ENCODE measurements around the gene PLCB4. TPM values are rescaled to one million over a fixed set of nuclear protein-coding genes. Genes with fewer than 3 reads are reported as not detected.

The PLCB4 gene
- total RNA-seq, 1 donor: 0.21 TPM

- H3K4me1 ChIP-seq (ENCODE audit: insufficient read depth, low read length): no peaks in the 10 kb centered on the region
- H3K27me3 ChIP-seq (ENCODE audit: insufficient read depth, low read length): no peaks in the 10 kb centered on the region
- no peak overlapping the region for H3K4me3 ChIP-seq (ENCODE audit: low read length)
- no peaks in the 10 kb centered on the region for H3K9me3 ChIP-seq (ENCODE audit: low read depth, low read length)
These were observed 39.4 kb downstream of the PLCB4 start for GRCh38 chr20:9108260-9108659.

- Histone ChIP-seq H3K4me1 (ENCODE audit: insufficient read depth, low read length) (no peaks in the 10 kb centered on the region), H3K27me3 (ENCODE audit: insufficient read depth, low read length) (no peaks in the 10 kb centered on the region), H3K4me3 (ENCODE audit: low read length) (no peak overlapping the region), H3K9me3 (ENCODE audit: low read depth, low read length) (no peaks in the 10 kb centered on the region)
These were observed 40.7 kb downstream of the PLCB4 start for GRCh38 chr20:9109566-9109965.

DNA sequence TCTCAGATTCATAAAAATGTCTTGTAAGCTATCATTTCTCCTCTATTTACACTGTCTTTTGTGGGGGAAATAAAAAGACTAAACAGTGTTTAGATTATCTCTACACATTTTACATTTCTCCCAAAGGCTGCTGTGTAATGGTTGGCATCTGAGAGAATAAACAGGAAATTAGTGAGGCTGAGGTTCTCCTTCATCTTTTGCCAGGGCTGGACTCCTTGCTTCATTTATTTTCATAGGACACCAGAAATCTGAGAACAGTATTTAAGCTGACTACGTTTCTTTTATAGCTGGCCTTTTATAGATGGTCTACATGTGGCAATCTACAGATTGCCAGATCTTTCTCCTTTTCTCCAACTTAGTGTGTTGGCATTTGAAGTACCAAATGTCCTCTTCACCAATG is 41.5 kb downstream of the PLCB4 start:
- no peak overlapping the region for H3K4me3 ChIP-seq (ENCODE audit: low read length)
- H3K4me1 ChIP-seq (ENCODE audit: insufficient read depth, low read length): no peaks in the 10 kb centered on the region

GRCh38 chr20:9110916-9111432 is 42.1 kb downstream of the PLCB4 start:
- no peaks in the 10 kb centered on the region for H3K4me1 ChIP-seq (ENCODE audit: insufficient read depth, low read length)
- H3K27me3 ChIP-seq (ENCODE audit: insufficient read depth, low read length): no peaks in the 10 kb centered on the region
- no peaks in the 10 kb centered on the region for H3K9me3 ChIP-seq (ENCODE audit: low read depth, low read length)
- H3K4me3 ChIP-seq (ENCODE audit: low read length): no peak overlapping the region

More for the DNA sequence above, 41.5 kb downstream of the PLCB4 start:
- Histone ChIP-seq H3K9me3 (ENCODE audit: low read depth, low read length) (no peaks in the 10 kb centered on the region), H3K27me3 (ENCODE audit: insufficient read depth, low read length) (no peaks in the 10 kb centered on the region)

DNA sequence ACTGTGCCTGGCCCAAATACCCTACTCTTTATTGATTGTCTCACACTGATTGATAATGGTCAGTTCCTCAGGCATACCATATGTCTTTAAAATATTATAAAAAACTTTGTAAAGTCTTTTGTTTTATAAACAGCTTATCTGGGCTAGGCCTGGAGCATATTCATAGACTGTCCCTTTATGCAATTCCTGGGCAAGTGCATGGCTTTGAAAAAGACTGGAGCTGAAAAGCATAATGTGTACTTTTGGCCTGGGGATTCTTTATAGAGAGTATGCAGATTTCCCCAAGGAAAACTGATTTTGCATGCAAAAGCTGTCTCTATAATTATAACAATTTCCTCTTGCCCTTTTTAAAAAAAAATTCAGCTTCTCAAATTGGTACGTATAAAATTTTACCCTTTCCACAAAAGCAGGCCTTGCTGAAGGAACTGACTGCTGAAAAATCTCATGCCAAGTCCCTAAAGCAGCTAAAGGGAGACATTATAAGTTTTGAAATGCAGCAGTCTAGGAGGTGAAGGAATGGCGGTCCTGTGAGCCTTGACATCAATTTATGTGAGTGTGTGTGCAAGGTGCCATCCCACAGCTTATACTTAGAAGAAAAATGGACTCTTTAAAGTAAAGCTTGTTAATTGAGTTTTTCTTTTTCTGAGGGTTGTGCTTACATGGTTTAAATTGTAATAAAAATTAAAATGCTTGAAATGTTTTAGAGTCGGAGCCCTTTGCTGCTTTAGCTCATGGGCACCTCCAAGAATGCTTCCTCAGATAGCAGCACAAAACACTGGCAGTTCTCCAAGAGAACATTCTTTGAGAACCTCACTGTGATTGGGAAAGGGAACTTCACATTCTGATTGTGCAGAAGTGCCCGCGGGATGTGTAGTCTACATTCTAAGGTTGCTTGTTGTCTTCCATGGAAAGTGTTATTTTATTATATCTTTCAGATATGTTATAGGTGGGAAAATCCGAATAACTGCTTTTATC is 43.9 kb downstream of the PLCB4 start:
- H3K4me3 ChIP-seq (ENCODE audit: low read length): no peak overlapping the region
- H3K27me3 ChIP-seq (ENCODE audit: insufficient read depth, low read length): no peaks in the 10 kb centered on the region
- H3K4me1 ChIP-seq (ENCODE audit: insufficient read depth, low read length): no peaks in the 10 kb centered on the region
- H3K9me3 ChIP-seq (ENCODE audit: low read depth, low read length): no peaks in the 10 kb centered on the region

DNA sequence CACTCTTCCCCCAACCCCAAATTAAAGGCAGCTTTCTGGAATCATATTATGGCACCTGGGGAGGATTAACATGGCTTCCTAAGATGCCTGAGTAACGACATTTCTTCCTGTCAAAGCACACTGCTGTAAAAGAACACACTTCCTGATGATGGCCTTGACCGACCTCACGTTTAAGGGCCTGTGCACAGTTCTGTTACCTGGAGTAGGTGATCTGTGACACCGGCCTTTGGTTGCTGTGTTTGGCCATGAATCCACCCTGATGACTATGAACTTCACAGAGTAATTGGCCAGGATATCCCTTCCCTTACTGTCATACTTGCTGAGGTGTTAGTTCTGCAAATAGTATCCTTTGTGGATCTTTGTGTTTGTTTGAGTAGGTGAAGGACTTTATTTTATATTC is 45.8 kb downstream of the PLCB4 start:
- no peaks in the 10 kb centered on the region for H3K4me1 ChIP-seq (ENCODE audit: insufficient read depth, low read length)
- no peak overlapping the region for H3K4me3 ChIP-seq (ENCODE audit: low read length)
- H3K9me3 ChIP-seq (ENCODE audit: low read depth, low read length): no peaks in the 10 kb centered on the region
- no peaks in the 10 kb centered on the region for H3K27me3 ChIP-seq (ENCODE audit: insufficient read depth, low read length)

- Histone ChIP-seq H3K4me3 (ENCODE audit: low read length) (no peak overlapping the region), H3K9me3 (ENCODE audit: low read depth, low read length) (no peaks in the 10 kb centered on the region), H3K4me1 (ENCODE audit: insufficient read depth, low read length) (no peaks in the 10 kb centered on the region), H3K27me3 (ENCODE audit: insufficient read depth, low read length) (no peaks in the 10 kb centered on the region)
These were observed 48.7 kb downstream of the PLCB4 start for GRCh38 chr20:9117548-9117947.

DNA sequence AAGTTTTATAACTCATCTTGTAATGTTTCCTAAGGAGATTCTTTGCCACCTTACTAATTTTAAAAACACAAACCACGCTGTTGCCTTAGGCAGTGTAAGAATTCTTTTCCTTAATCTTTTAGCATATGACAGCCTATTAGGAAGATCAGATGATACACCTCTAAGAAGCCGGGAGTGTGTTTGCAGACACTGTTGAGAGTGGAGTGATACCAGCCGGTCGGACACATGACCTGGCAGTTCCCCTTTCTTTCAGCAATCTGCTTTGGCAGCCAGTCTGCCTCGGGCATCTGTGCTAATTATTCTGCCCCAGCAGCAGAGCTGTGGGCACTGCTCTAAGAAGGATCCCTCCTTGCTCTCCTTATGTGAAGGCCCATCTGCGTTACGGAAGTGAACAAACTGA is 50.9 kb downstream of the PLCB4 start:
- Histone ChIP-seq H3K27me3 (ENCODE audit: insufficient read depth, low read length) (no peaks in the 10 kb centered on the region), H3K9me3 (ENCODE audit: low read depth, low read length) (no peaks in the 10 kb centered on the region), H3K4me1 (ENCODE audit: insufficient read depth, low read length) (no peaks in the 10 kb centered on the region), H3K4me3 (ENCODE audit: low read length) (no peak overlapping the region)

DNA sequence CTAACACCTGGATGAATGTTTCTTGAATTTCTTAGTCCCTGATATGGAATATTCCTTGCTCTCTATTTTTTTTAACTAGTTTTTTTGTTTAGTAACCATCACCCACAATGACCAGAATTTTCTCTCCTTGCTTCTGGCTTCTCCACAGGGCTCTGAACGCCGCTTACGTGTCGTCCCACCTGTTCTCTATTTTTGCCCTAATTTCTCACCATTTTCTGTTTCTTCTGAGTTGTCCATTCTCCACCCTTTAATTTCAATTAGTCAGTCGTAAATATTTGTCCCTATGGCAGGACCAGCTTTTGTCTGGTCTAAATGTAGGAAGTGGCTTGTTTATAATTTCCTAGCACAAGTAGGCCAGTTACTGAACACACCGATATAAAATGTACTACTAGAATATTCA is 52.3 kb downstream of the PLCB4 start:
- no peaks in the 10 kb centered on the region for H3K27me3 ChIP-seq (ENCODE audit: insufficient read depth, low read length)
- no peaks in the 10 kb centered on the region for H3K9me3 ChIP-seq (ENCODE audit: low read depth, low read length)
- no peak overlapping the region for H3K4me3 ChIP-seq (ENCODE audit: low read length)
- H3K4me1 ChIP-seq (ENCODE audit: insufficient read depth, low read length): no peaks in the 10 kb centered on the region

GRCh38 chr20:9122571-9122970 is 53.7 kb downstream of the PLCB4 start:
- Histone ChIP-seq H3K4me1 (ENCODE audit: insufficient read depth, low read length) (no peaks in the 10 kb centered on the region), H3K4me3 (ENCODE audit: low read length) (no peak overlapping the region), H3K27me3 (ENCODE audit: insufficient read depth, low read length) (no peaks in the 10 kb centered on the region), H3K9me3 (ENCODE audit: low read depth, low read length) (no peaks in the 10 kb centered on the region)

GRCh38 chr20:9126527-9126926 is 57.6 kb downstream of the PLCB4 start:
- H3K9me3 ChIP-seq (ENCODE audit: low read depth, low read length): no peaks in the 10 kb centered on the region
- no peaks in the 10 kb centered on the region for H3K27me3 ChIP-seq (ENCODE audit: insufficient read depth, low read length)
- H3K4me1 ChIP-seq (ENCODE audit: insufficient read depth, low read length): no peaks in the 10 kb centered on the region
- no peak overlapping the region for H3K4me3 ChIP-seq (ENCODE audit: low read length)

- H3K4me1 ChIP-seq (ENCODE audit: insufficient read depth, low read length): no peaks in the 10 kb centered on the region
These were observed 59.7 kb downstream of the PLCB4 start for GRCh38 chr20:9128568-9128967.

DNA sequence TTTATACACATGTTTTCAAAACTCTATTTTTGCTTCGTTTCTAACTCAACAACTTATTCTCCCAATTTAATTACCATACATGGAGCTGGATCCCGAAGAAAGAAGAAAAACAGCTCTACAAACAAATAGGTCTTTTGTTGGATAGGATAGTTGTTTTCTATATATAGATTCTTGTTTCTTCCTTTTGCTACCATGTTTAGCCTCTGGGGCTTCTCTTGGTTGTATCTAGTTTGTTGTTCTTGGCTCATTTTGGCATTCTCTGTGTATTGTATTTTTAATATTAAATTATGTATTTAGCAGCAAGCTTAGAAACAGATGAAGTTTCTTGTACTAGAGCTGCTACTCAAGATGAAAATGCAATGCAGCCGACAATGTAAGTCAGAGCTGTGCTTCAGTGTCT is 60.9 kb downstream of the PLCB4 start:
- Histone ChIP-seq H3K4me3 (ENCODE audit: low read length) (no peak overlapping the region), H3K9me3 (ENCODE audit: low read depth, low read length) (peaks cover 5% of the 10 kb centered on the region), H3K27me3 (ENCODE audit: insufficient read depth, low read length) (no peaks in the 10 kb centered on the region), H3K4me1 (ENCODE audit: insufficient read depth, low read length) (no peaks in the 10 kb centered on the region)

More at GRCh38 chr20:9128568-9128967, 59.7 kb downstream of the PLCB4 start:
- Histone ChIP-seq H3K9me3 (ENCODE audit: low read depth, low read length) (peaks cover 5% of the 10 kb centered on the region), H3K4me3 (ENCODE audit: low read length) (no peak overlapping the region), H3K27me3 (ENCODE audit: insufficient read depth, low read length) (no peaks in the 10 kb centered on the region)

DNA sequence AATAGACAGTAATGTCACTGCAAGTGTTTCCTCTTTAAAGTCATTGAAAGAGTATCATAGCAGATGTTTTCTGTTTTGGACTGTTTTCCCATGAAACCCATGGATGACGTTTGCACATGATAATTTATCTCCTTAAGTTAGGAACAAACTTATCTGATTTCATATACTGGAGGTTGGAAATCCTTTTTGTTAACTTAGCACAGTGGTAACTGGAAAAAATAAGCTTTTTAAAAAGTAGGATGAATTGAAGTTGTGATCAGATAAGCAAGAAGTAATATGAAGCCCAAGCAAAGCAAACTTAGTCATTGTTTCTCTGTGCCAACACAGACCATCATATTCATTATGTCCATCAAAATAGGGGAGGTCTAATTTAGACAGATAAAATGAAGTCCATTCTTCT is 61.6 kb downstream of the PLCB4 start:
- no peaks in the 10 kb centered on the region for H3K4me1 ChIP-seq (ENCODE audit: insufficient read depth, low read length)
- no peaks in the 10 kb centered on the region for H3K27me3 ChIP-seq (ENCODE audit: insufficient read depth, low read length)
- peaks cover 5% of the 10 kb centered on the region for H3K9me3 ChIP-seq (ENCODE audit: low read depth, low read length)
- no peak overlapping the region for H3K4me3 ChIP-seq (ENCODE audit: low read length)

GRCh38 chr20:9131841-9132240 is 63.0 kb downstream of the PLCB4 start:
- H3K27me3 ChIP-seq (ENCODE audit: insufficient read depth, low read length): no peaks in the 10 kb centered on the region

DNA sequence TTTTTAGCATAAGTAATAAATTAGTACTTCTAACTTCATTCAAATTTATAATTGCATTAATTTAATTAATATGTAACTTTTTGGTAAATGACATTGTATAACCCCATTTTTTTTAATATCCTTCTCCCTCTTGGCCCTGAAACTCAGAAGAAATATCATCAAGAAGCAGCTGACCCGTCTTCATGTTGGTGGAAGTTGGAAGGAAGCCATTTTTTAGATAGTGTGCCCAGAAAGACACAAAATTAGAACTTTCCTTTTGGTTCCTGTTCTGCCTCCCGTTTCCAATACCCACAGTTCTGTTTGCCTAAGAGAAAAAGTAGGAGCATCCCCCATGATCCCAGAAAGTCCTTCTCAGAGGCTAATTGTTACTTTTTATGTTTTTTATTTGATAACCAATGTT is 65.5 kb downstream of the PLCB4 start:
- Histone ChIP-seq H3K27me3 (ENCODE audit: insufficient read depth, low read length) (no peaks in the 10 kb centered on the region), H3K4me1 (ENCODE audit: insufficient read depth, low read length) (no peaks in the 10 kb centered on the region), H3K4me3 (ENCODE audit: low read length) (no peak overlapping the region), H3K9me3 (ENCODE audit: low read depth, low read length) (peaks cover 5% of the 10 kb centered on the region)

More at GRCh38 chr20:9131841-9132240, 63.0 kb downstream of the PLCB4 start:
- H3K4me1 ChIP-seq (ENCODE audit: insufficient read depth, low read length): no peaks in the 10 kb centered on the region
- H3K9me3 ChIP-seq (ENCODE audit: low read depth, low read length): peaks cover 5% of the 10 kb centered on the region
- no peak overlapping the region for H3K4me3 ChIP-seq (ENCODE audit: low read length)

All from mononuclear cell (primary cell).